HL-60 (cell line): Measurements from ENCODE around the gene CC2D2B.

ENCODE experiments used
- DNase-seq, 2 experiments: peaks; one replicate each; pipeline ENCODE4 v3.0.0-alpha.2; 2010 to 2020; ENCODE audit warnings: low read depth in 1 of 2, low spot score in 1 of 2
- H3K27ac ChIP-seq: fragments of 250-450 bp; sonication (Bioruptor Pico); replicated peaks from 2 replicates; pipeline ENCODE4 v1.5.1; 2020; ENCODE audit warnings: mild to moderate bottlenecking, moderate library complexity
- H3K27me3 ChIP-seq: fragments of 250-450 bp; sonication (Bioruptor Pico); 2 replicates; pipeline ENCODE4 v1.5.1; 2021; ENCODE audit warnings: mild to moderate bottlenecking, moderate library complexity; ENCODE audit not compliant: insufficient read depth, poor library complexity, severe bottlenecking
- H3K4me3 ChIP-seq: replicated peaks from 2 replicates; pipeline ENCODE4 v1.5.1; 2011; ENCODE audit warnings: mild to moderate bottlenecking, control low read depth, low read length; ENCODE audit not compliant: insufficient read depth
- GABPA ChIP-seq: IDR thresholded peaks from 2 replicates; pipeline ENCODE4 v1.6.1; 2012; ENCODE audit warnings: low read depth
- POLR2AphosphoS5 ChIP-seq: IDR thresholded peaks from 2 replicates; pipeline ENCODE4 v1.6.1; 2012; ENCODE audit warnings: low read depth
- SPI1 ChIP-seq: IDR thresholded peaks from 2 replicates; pipeline ENCODE4 v1.6.1; 2012; ENCODE audit warnings: low read depth, mild to moderate bottlenecking, borderline replicate concordance
- TF ChIP-seq, protein P1 (sequence below): IDR thresholded peaks from one replicate; pipeline ENCODE4 v1.5.1; 2011; ENCODE audit warnings: low read length, control low read depth, inconsistent platforms; ENCODE audit not compliant: insufficient read depth
- TF ChIP-seq, protein P2 (sequence below): IDR thresholded peaks from 2 replicates; pipeline ENCODE4 v1.6.1; 2012; ENCODE audit warnings: low read depth; ENCODE audit not compliant: insufficient replicate concordance

The CC2D2B gene

DNA sequence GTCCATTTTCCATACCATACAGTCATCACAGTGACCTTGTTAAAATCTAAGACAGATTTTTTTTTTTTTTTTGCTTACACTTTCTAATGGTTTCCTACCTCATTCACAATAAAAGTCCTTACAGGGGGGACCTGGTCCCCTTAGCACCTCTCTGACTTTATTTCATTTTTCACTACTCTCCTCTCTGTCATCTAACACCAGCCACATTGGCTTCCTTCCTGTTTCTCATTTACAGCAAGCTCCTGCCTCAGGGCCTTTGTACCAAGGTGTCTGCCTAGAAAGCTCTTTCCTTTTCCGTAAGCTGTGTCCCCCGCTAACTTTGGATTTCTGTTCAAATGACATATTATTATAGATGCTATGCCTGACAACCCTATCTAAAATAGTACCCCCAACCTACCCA is 27.7 kb downstream of the CC2D2B start:
- Histone ChIP-seq H3K27me3 (no peaks in the 10 kb centered on the region), H3K27ac (no peak overlapping the region), H3K4me3 (no peak overlapping the region)
- TF ChIP-seq GABPA, result no peak
- no peak for TF ChIP-seq SPI1
- TF ChIP-seq, protein P1, sequence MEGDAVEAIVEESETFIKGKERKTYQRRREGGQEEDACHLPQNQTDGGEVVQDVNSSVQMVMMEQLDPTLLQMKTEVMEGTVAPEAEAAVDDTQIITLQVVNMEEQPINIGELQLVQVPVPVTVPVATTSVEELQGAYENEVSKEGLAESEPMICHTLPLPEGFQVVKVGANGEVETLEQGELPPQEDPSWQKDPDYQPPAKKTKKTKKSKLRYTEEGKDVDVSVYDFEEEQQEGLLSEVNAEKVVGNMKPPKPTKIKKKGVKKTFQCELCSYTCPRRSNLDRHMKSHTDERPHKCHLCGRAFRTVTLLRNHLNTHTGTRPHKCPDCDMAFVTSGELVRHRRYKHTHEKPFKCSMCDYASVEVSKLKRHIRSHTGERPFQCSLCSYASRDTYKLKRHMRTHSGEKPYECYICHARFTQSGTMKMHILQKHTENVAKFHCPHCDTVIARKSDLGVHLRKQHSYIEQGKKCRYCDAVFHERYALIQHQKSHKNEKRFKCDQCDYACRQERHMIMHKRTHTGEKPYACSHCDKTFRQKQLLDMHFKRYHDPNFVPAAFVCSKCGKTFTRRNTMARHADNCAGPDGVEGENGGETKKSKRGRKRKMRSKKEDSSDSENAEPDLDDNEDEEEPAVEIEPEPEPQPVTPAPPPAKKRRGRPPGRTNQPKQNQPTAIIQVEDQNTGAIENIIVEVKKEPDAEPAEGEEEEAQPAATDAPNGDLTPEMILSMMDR, result no peak
- no peak for DNase-seq

DNA sequence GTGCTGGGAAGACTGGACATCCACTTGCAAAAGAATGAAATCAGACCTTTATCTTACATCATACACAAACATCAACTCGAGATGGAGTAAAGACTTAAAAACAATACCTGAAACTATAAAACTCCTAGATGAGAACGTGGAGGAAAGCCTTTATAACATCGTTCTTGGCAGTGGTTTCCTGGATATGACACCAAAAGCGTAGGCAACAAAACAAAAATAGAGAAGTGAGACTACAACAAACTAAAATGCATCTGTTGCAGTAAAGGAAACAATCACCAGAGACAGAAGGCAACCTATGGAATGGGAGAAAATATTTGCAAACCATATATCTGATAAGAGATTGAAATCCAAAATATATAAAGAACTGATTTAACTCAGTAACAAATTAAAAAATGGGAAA is 33.3 kb downstream of the CC2D2B start:
- no peak for DNase-seq
- H3K4me3 ChIP-seq, result no peak overlapping the region
- no peak overlapping the region for H3K27ac ChIP-seq
- no peaks in the 10 kb centered on the region for H3K27me3 ChIP-seq
- TF ChIP-seq GABPA (no peak), SPI1 (no peak), POLR2AphosphoS5 (no peak)
- TF ChIP-seq, protein P1, result no peak
- TF ChIP-seq, protein P2, sequence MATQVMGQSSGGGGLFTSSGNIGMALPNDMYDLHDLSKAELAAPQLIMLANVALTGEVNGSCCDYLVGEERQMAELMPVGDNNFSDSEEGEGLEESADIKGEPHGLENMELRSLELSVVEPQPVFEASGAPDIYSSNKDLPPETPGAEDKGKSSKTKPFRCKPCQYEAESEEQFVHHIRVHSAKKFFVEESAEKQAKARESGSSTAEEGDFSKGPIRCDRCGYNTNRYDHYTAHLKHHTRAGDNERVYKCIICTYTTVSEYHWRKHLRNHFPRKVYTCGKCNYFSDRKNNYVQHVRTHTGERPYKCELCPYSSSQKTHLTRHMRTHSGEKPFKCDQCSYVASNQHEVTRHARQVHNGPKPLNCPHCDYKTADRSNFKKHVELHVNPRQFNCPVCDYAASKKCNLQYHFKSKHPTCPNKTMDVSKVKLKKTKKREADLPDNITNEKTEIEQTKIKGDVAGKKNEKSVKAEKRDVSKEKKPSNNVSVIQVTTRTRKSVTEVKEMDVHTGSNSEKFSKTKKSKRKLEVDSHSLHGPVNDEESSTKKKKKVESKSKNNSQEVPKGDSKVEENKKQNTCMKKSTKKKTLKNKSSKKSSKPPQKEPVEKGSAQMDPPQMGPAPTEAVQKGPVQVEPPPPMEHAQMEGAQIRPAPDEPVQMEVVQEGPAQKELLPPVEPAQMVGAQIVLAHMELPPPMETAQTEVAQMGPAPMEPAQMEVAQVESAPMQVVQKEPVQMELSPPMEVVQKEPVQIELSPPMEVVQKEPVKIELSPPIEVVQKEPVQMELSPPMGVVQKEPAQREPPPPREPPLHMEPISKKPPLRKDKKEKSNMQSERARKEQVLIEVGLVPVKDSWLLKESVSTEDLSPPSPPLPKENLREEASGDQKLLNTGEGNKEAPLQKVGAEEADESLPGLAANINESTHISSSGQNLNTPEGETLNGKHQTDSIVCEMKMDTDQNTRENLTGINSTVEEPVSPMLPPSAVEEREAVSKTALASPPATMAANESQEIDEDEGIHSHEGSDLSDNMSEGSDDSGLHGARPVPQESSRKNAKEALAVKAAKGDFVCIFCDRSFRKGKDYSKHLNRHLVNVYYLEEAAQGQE, result no peak

DNA sequence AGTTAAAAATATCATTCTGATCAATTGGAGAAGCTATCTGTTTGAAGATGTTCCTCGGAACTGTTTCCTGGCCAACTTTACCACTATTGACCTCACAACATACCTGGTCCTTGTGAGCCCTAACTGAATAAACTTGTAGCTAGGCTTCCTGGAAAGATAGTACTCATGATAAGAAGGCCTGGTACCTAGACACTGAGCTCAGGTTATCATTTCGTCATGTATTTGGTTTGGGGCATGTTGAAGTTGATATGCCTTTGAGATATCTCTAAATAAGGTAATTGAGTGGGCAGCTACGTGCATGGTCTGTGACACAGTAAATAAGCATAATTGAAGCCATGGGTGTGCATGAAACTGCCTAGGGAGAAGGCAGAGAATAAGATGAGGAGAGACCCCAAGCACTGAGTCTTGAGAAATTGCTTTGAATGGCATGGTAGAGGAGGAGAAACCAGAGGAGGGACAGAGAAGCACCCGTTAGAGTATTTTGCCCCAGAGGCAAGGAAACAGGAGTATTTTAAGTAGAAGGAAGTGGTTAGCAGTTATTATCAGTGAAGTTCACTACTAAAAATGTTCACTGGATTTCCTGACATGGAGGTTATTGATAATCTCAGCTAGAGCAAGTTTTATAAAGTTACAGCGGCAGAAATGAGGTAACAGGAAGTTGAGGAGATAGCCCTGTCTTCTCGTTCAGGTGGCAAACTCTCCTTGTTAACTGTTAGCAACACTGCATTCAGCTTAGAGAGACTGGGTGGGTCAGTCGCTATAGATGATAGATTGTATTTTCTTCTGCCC is 55.6 kb downstream of the CC2D2B start:
- H3K4me3 ChIP-seq, result no peak overlapping the region
- H3K27me3 ChIP-seq, result no peaks in the 10 kb centered on the region
- TF ChIP-seq GABPA, result no peak
- TF ChIP-seq POLR2AphosphoS5, result no peak
- TF ChIP-seq, protein P2, result no peak
- TF ChIP-seq SPI1, result no peak
- TF ChIP-seq, protein P1, result no peak
- no peak for DNase-seq
- no peak overlapping the region for H3K27ac ChIP-seq

DNA sequence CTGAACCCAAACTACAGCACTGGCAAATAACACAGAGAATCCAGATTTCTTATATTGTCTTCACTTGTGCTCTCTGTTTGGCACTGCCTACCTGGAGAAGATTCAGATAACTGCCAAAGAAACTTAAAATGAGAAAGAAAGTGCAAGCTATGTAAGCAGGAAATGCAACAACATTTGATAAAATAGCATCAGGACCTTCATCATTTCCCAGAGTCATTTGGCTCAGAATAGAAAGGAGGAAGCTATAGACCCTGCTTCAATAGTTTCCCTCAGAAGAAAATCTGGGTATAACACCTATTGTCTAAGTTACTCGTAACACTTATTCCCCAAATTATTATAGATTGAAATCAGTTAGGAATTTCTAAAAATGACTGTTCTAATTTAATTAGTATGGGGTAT is 56.2 kb downstream of the CC2D2B start:
- no peaks in the 10 kb centered on the region for H3K27me3 ChIP-seq
- no peak overlapping the region for H3K4me3 ChIP-seq
- no peak for DNase-seq
- no peak for TF ChIP-seq GABPA
- TF ChIP-seq SPI1, result no peak
- TF ChIP-seq, protein P2, result no peak
- no peak for TF ChIP-seq POLR2AphosphoS5
- TF ChIP-seq, protein P1, result no peak
- H3K27ac ChIP-seq, result no peak overlapping the region
